ENCODE measurements around the gene MACROH2A1.

- TF ChIP-seq CTCF (IDR thresholded peaks at IDR 0.05; ENCODE audit: borderline replicate concordance, extremely low read depth, low read length, poor library complexity, severe bottlenecking) = no peak
- no peak for TF ChIP-seq EZH2 (IDR thresholded peaks at IDR 0.05; ENCODE audit: borderline replicate concordance, low read depth, low read length, severe bottlenecking)
These were observed 24.3 kb upstream of the MACROH2A1 start for GRCh38 chr5:135423146-135423845.

All from DND-41 (cell line).